ENCODE measurements around the gene FCER1A.
A peak's percentile ranks its signal among the peaks of the same experiment; 100 is the strongest.

The FCER1A gene

GRCh38 chr1:159307346-159308020, 5.3 kb downstream of the FCER1A start:
- Histone ChIP-seq H3K79me1 (ENCODE audit: low read length) (no peaks in the 10 kb centered on the region), H3K23ac (ENCODE audit: low read length) (no peak overlapping the region), H3K4me1 (ENCODE audit: control insufficient read depth, low read depth, low read length) (peaks cover 4% of the 10 kb centered on the region), H2AK5ac (ENCODE audit: low read length) (no peak overlapping the region), H3K79me2 (ENCODE audit: control insufficient read depth, insufficient read depth, low read length) (no peaks in the 10 kb centered on the region), H2BK120ac (ENCODE audit: low read depth, low read length) (no peak overlapping the region), H3K27ac (ENCODE audit: low read depth, low read length) (no peak overlapping the region), H3K4me3 (ENCODE audit: low read length) (no peak overlapping the region), H4K5ac (ENCODE audit: low read length) (no peak overlapping the region), H3K9ac (ENCODE audit: low read length) (no peak overlapping the region), H3K27me3 (ENCODE audit: insufficient read depth, low read length, poor library complexity) (no peaks in the 10 kb centered on the region), H3K36me3 (ENCODE audit: control insufficient read depth, insufficient read depth, low read length) (no peaks in the 10 kb centered on the region), H2BK5ac (ENCODE audit: low read length) (no peak overlapping the region), H2BK15ac (replicated peaks; ENCODE audit: low read depth) (no peak overlapping the region), H3K4ac (ENCODE audit: low read depth, low read length) (no peak overlapping the region), H3K56ac (ENCODE audit: low read length) (no peak overlapping the region), H4K8ac (ENCODE audit: low read depth, low read length) (no peak overlapping the region), H3K4me2 (ENCODE audit: low read length) (no peak overlapping the region), H3K18ac (ENCODE audit: low read length) (peak overlapping the region; percentile 28)
- DNase-seq = peak; percentile 82
- no CpG with 5 or more reads among the region's 5 CpGs for WGBS (ENCODE audit: extremely low coverage, insufficient coverage, low lambda C conversion rate)

GRCh38 chr1:159311679-159312078, 9.5 kb downstream of the FCER1A start:
- H3K4me1 ChIP-seq (ENCODE audit: control insufficient read depth, low read depth, low read length) = peaks cover 4% of the 10 kb centered on the region

GRCh38 chr1:159315381-159315780, 13.2 kb downstream of the FCER1A start:
- Histone ChIP-seq H4K5ac (ENCODE audit: low read length) (no peak overlapping the region), H3K18ac (ENCODE audit: low read length) (no peak overlapping the region), H3K36me3 (ENCODE audit: control insufficient read depth, insufficient read depth, low read length) (no peaks in the 10 kb centered on the region), H3K4me2 (ENCODE audit: low read length) (no peak overlapping the region), H2BK120ac (ENCODE audit: low read depth, low read length) (no peak overlapping the region), H3K79me1 (ENCODE audit: low read length) (no peaks in the 10 kb centered on the region), H3K4me1 (ENCODE audit: control insufficient read depth, low read depth, low read length) (no peaks in the 10 kb centered on the region), H2BK15ac (replicated peaks; ENCODE audit: low read depth) (no peak overlapping the region), H2AK5ac (ENCODE audit: low read length) (no peak overlapping the region), H3K9ac (ENCODE audit: low read length) (no peak overlapping the region), H3K23ac (ENCODE audit: low read length) (no peak overlapping the region), H3K27ac (ENCODE audit: low read depth, low read length) (no peak overlapping the region), H3K4me3 (ENCODE audit: low read length) (no peak overlapping the region), H4K8ac (ENCODE audit: low read depth, low read length) (no peak overlapping the region), H3K27me3 (ENCODE audit: insufficient read depth, low read length, poor library complexity) (no peaks in the 10 kb centered on the region), H2BK5ac (ENCODE audit: low read length) (no peak overlapping the region), H3K56ac (ENCODE audit: low read length) (no peak overlapping the region), H3K4ac (ENCODE audit: low read depth, low read length) (no peak overlapping the region), H3K79me2 (ENCODE audit: control insufficient read depth, insufficient read depth, low read length) (no peaks in the 10 kb centered on the region)
- no peak for DNase-seq

More at GRCh38 chr1:159311679-159312078, 9.5 kb downstream of the FCER1A start:
- Histone ChIP-seq H2BK5ac (ENCODE audit: low read length) (no peak overlapping the region), H3K9ac (ENCODE audit: low read length) (no peak overlapping the region), H4K5ac (ENCODE audit: low read length) (no peak overlapping the region), H4K8ac (ENCODE audit: low read depth, low read length) (no peak overlapping the region), H3K23ac (ENCODE audit: low read length) (no peak overlapping the region), H2BK120ac (ENCODE audit: low read depth, low read length) (no peak overlapping the region), H3K56ac (ENCODE audit: low read length) (no peak overlapping the region), H2AK5ac (ENCODE audit: low read length) (no peak overlapping the region), H3K4me2 (ENCODE audit: low read length) (no peak overlapping the region), H3K79me2 (ENCODE audit: control insufficient read depth, insufficient read depth, low read length) (no peaks in the 10 kb centered on the region), H3K79me1 (ENCODE audit: low read length) (no peaks in the 10 kb centered on the region), H3K27me3 (ENCODE audit: insufficient read depth, low read length, poor library complexity) (no peaks in the 10 kb centered on the region), H3K4ac (ENCODE audit: low read depth, low read length) (no peak overlapping the region), H3K36me3 (ENCODE audit: control insufficient read depth, insufficient read depth, low read length) (no peaks in the 10 kb centered on the region), H3K18ac (ENCODE audit: low read length) (no peak overlapping the region), H2BK15ac (replicated peaks; ENCODE audit: low read depth) (no peak overlapping the region), H3K27ac (ENCODE audit: low read depth, low read length) (no peak overlapping the region), H3K4me3 (ENCODE audit: low read length) (no peak overlapping the region)
- DNase-seq = peak; percentile 68

GRCh38 chr1:159318784-159319551, 16.8 kb downstream of the FCER1A start:
- Histone ChIP-seq H2BK15ac (replicated peaks; ENCODE audit: low read depth) (no peak overlapping the region), H2BK120ac (ENCODE audit: low read depth, low read length) (no peak overlapping the region), H3K4me1 (ENCODE audit: control insufficient read depth, low read depth, low read length) (no peaks in the 10 kb centered on the region), H3K18ac (ENCODE audit: low read length) (no peak overlapping the region), H3K27me3 (ENCODE audit: insufficient read depth, low read length, poor library complexity) (no peaks in the 10 kb centered on the region), H3K79me1 (ENCODE audit: low read length) (no peaks in the 10 kb centered on the region), H3K4ac (ENCODE audit: low read depth, low read length) (no peak overlapping the region), H3K56ac (ENCODE audit: low read length) (no peak overlapping the region), H3K79me2 (ENCODE audit: control insufficient read depth, insufficient read depth, low read length) (no peaks in the 10 kb centered on the region), H2AK5ac (ENCODE audit: low read length) (no peak overlapping the region), H3K36me3 (ENCODE audit: control insufficient read depth, insufficient read depth, low read length) (no peaks in the 10 kb centered on the region), H3K9ac (ENCODE audit: low read length) (no peak overlapping the region), H3K27ac (ENCODE audit: low read depth, low read length) (no peak overlapping the region), H4K8ac (ENCODE audit: low read depth, low read length) (no peak overlapping the region), H3K23ac (ENCODE audit: low read length) (no peak overlapping the region), H3K4me2 (ENCODE audit: low read length) (no peak overlapping the region), H2BK5ac (ENCODE audit: low read length) (no peak overlapping the region), H3K4me3 (ENCODE audit: low read length) (no peak overlapping the region), H4K5ac (ENCODE audit: low read length) (no peak overlapping the region)
- DNase-seq = no peak
- WGBS (ENCODE audit: extremely low coverage, insufficient coverage, low lambda C conversion rate) = no CpG with 5 or more reads among the region's 8 CpGs

GRCh38 chr1:159334797-159335196, 32.7 kb downstream of the FCER1A start:
- no CpG with 5 or more reads among the region's 2 CpGs for WGBS (ENCODE audit: extremely low coverage, insufficient coverage, low lambda C conversion rate)
- no peak overlapping the region for H4K5ac ChIP-seq (ENCODE audit: low read length)
- H3K36me3 ChIP-seq (ENCODE audit: control insufficient read depth, insufficient read depth, low read length) = no peaks in the 10 kb centered on the region
- H3K18ac ChIP-seq (ENCODE audit: low read length) = no peak overlapping the region
- H3K4me2 ChIP-seq (ENCODE audit: low read length) = no peak overlapping the region
- H3K56ac ChIP-seq (ENCODE audit: low read length) = no peak overlapping the region
- H3K9ac ChIP-seq (ENCODE audit: low read length) = no peak overlapping the region
- no peak overlapping the region for H2BK120ac ChIP-seq (ENCODE audit: low read depth, low read length)
- no peaks in the 10 kb centered on the region for H3K79me2 ChIP-seq (ENCODE audit: control insufficient read depth, insufficient read depth, low read length)
- H3K79me1 ChIP-seq (ENCODE audit: low read length) = no peaks in the 10 kb centered on the region
- no peaks in the 10 kb centered on the region for H3K27me3 ChIP-seq (ENCODE audit: insufficient read depth, low read length, poor library complexity)
- no peak overlapping the region for H3K4me3 ChIP-seq (ENCODE audit: low read length)
- no peaks in the 10 kb centered on the region for H3K4me1 ChIP-seq (ENCODE audit: control insufficient read depth, low read depth, low read length)
- H4K8ac ChIP-seq (ENCODE audit: low read depth, low read length) = no peak overlapping the region
- H2BK5ac ChIP-seq (ENCODE audit: low read length) = no peak overlapping the region
- DNase-seq = no peak
- H2AK5ac ChIP-seq (ENCODE audit: low read length) = no peak overlapping the region
- no peak overlapping the region for H3K23ac ChIP-seq (ENCODE audit: low read length)
- H3K4ac ChIP-seq (ENCODE audit: low read depth, low read length) = no peak overlapping the region
- H2BK15ac ChIP-seq (replicated peaks; ENCODE audit: low read depth) = no peak overlapping the region
- no peak overlapping the region for H3K27ac ChIP-seq (ENCODE audit: low read depth, low read length)

GRCh38 chr1:159338018-159338417, 35.9 kb downstream of the FCER1A start:
- Histone ChIP-seq H3K27ac (ENCODE audit: low read depth, low read length) (no peak overlapping the region), H2AK5ac (ENCODE audit: low read length) (no peak overlapping the region), H3K36me3 (ENCODE audit: control insufficient read depth, insufficient read depth, low read length) (no peaks in the 10 kb centered on the region), H3K4me1 (ENCODE audit: control insufficient read depth, low read depth, low read length) (no peaks in the 10 kb centered on the region), H2BK15ac (replicated peaks; ENCODE audit: low read depth) (no peak overlapping the region), H3K79me2 (ENCODE audit: control insufficient read depth, insufficient read depth, low read length) (no peaks in the 10 kb centered on the region), H3K4me2 (ENCODE audit: low read length) (no peak overlapping the region), H3K9ac (ENCODE audit: low read length) (no peak overlapping the region), H2BK5ac (ENCODE audit: low read length) (no peak overlapping the region), H2BK120ac (ENCODE audit: low read depth, low read length) (no peak overlapping the region), H3K23ac (ENCODE audit: low read length) (no peak overlapping the region), H4K8ac (ENCODE audit: low read depth, low read length) (no peak overlapping the region), H3K4me3 (ENCODE audit: low read length) (no peak overlapping the region), H3K27me3 (ENCODE audit: insufficient read depth, low read length, poor library complexity) (no peaks in the 10 kb centered on the region), H3K79me1 (ENCODE audit: low read length) (no peaks in the 10 kb centered on the region), H3K18ac (ENCODE audit: low read length) (no peak overlapping the region), H3K4ac (ENCODE audit: low read depth, low read length) (no peak overlapping the region), H4K5ac (ENCODE audit: low read length) (no peak overlapping the region), H3K56ac (ENCODE audit: low read length) (no peak overlapping the region)
- peak; percentile 28 for DNase-seq

All from mesendoderm (in vitro differentiated cells).